OCI-LY1 (cell line): ENCODE results near the gene LDLRAD1.

ENCODE experiments used
- H2AFZ ChIP-seq: fragments of 200-600 bp; sonication (generic), shearing (Covaris generic); 2 replicates; pipeline ENCODE4 v1.6.0; 2014; ENCODE audit warnings: antibody characterized with exemption, mild to moderate bottlenecking, low read length
- H3F3A ChIP-seq: fragments of 200-600 bp; sonication (generic), shearing (Covaris generic); 2 replicates; pipeline ENCODE4 v1.6.0; 2014; ENCODE audit warnings: mild to moderate bottlenecking, antibody characterized with exemption, low read length, moderate library complexity; ENCODE audit not compliant: insufficient read depth
- H3K27ac ChIP-seq: fragments of 200-600 bp; sonication (generic); 2 replicates; pipeline ENCODE4 v1.5.1; 2014; ENCODE audit warnings: low read length, mixed run types, mild to moderate bottlenecking, low read depth; ENCODE audit not compliant: poor library complexity, severe bottlenecking
- H3K27me3 ChIP-seq: fragments of 200-600 bp; sonication (generic); 2 replicates; pipeline ENCODE4 v1.6.0; 2014; ENCODE audit warnings: antibody characterized with exemption, mild to moderate bottlenecking, low read length, moderate library complexity; ENCODE audit not compliant: insufficient read depth
- H3K36me3 ChIP-seq: fragments of 200-600 bp; sonication (generic); 2 replicates; pipeline ENCODE4 v1.6.1; 2014; ENCODE audit warnings: mild to moderate bottlenecking, antibody characterized with exemption, low read length, moderate library complexity, mixed read lengths; ENCODE audit not compliant: insufficient read depth
- H3K4me1 ChIP-seq: fragments of 200-600 bp; sonication (generic); 2 replicates; pipeline ENCODE4 v1.5.1; 2014; ENCODE audit warnings: mild to moderate bottlenecking, low read length, moderate library complexity; ENCODE audit not compliant: insufficient read depth, severe bottlenecking
- H3K4me2 ChIP-seq: fragments of 200-600 bp; sonication (generic), shearing (Covaris generic); 2 replicates; pipeline ENCODE4 v1.6.1; 2014; ENCODE audit warnings: low read length
- H3K4me3 ChIP-seq: fragments of 200-600 bp; sonication (generic); 2 replicates; pipeline ENCODE4 v1.5.1; 2014; ENCODE audit warnings: low read length, low read depth, mild to moderate bottlenecking, mixed read lengths; ENCODE audit not compliant: poor library complexity, severe bottlenecking
- H3K79me2 ChIP-seq: fragments of 200-600 bp; shearing (Covaris generic); 2 replicates; pipeline ENCODE4 v1.6.1; 2016; ENCODE audit warnings: mixed run types, low read length, mixed read lengths; ENCODE audit not compliant: insufficient read depth
- H3K9ac ChIP-seq: fragments of 200-600 bp; sonication (generic), shearing (Covaris generic); 2 replicates; pipeline ENCODE4 v1.6.1; 2014; ENCODE audit warnings: mild to moderate bottlenecking, low read length, mixed read lengths
- H3K9me2 ChIP-seq: fragments of 200-600 bp; sonication (generic), shearing (Covaris generic); 2 replicates; pipeline ENCODE4 v1.6.1; 2014; ENCODE audit warnings: low read depth, mild to moderate bottlenecking, low read length, mixed read lengths
- H3K9me3 ChIP-seq: fragments of 200-600 bp; shearing (Covaris generic); 2 replicates; pipeline ENCODE4 v1.6.1; 2014; ENCODE audit warnings: low read length, mixed read lengths
- H4K20me1 ChIP-seq: fragments of 200-600 bp; sonication (generic), shearing (Covaris generic); 2 replicates; pipeline ENCODE4 v1.6.0; 2016; ENCODE audit warnings: mild to moderate bottlenecking, low read length; ENCODE audit not compliant: insufficient read depth
- EZH2 ChIP-seq: fragments of 200-600 bp; sonication (generic), shearing (Covaris generic); IDR thresholded peaks from 2 replicates; pipeline ENCODE4 v1.8.0; 2017; ENCODE audit warnings: borderline replicate concordance, mixed run types, mild to moderate bottlenecking, antibody characterized with exemption, low read length, moderate library complexity, mixed read lengths
- TF ChIP-seq, protein P1 (sequence below): fragments of 200-600 bp; sonication (generic), shearing (Covaris generic); IDR thresholded peaks from 2 replicates; pipeline ENCODE4 v1.5.1; 2017; ENCODE audit warnings: mild to moderate bottlenecking, antibody characterized with exemption, low read length, moderate library complexity, mixed read lengths

Gene LDLRAD1

DNA sequence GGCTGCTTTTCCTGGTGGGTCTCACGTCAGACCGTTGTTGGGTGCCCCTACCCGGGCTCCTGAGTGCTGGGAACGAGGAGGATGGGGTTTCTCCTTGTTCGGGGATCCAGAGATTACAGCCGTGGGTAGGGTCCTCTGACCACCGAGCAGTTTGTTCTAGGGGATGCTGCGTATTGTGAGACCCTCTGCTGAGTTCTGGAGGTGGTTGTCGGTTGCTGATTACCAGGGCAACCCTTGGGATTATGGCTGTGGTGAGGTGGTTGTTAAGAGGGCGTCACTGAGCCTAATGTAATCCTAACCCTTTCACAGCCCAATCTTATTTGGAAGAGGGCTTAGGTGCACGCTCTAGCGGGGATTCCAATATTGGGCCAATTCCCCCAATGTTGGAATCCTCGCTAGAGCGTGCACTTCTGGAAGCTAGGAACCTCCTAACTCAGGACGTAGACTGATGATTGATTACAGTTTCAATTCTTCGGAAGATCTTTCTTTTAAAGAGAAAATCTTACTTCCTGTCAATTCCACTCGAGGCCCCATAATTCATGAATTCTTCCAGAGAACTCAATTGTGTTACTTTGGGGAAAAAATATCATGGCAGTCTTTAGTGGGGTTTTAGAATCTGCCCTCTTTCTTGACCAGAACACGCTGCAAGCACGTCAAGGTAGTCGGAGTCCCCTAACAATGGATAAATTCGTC lies 35.9 kb upstream of the LDLRAD1 start:
- H3K27me3 ChIP-seq = no peaks in the 10 kb centered on the region
- H3K36me3 ChIP-seq = peaks cover 4% of the 10 kb centered on the region
- H3K27ac ChIP-seq = peak overlapping the region; percentile 66
- H4K20me1 ChIP-seq = no peaks in the 10 kb centered on the region
- peaks cover 34% of the 10 kb centered on the region for H3K4me1 ChIP-seq
- H3K4me2 ChIP-seq = peak overlapping the region; percentile 86
- no peak overlapping the region for H2AFZ ChIP-seq
- peak overlapping the region; percentile 88 for H3K9ac ChIP-seq
- H3K9me2 ChIP-seq = no peaks in the 10 kb centered on the region
- H3K4me3 ChIP-seq = peak overlapping the region; percentile 100
- TF ChIP-seq, protein P1, sequence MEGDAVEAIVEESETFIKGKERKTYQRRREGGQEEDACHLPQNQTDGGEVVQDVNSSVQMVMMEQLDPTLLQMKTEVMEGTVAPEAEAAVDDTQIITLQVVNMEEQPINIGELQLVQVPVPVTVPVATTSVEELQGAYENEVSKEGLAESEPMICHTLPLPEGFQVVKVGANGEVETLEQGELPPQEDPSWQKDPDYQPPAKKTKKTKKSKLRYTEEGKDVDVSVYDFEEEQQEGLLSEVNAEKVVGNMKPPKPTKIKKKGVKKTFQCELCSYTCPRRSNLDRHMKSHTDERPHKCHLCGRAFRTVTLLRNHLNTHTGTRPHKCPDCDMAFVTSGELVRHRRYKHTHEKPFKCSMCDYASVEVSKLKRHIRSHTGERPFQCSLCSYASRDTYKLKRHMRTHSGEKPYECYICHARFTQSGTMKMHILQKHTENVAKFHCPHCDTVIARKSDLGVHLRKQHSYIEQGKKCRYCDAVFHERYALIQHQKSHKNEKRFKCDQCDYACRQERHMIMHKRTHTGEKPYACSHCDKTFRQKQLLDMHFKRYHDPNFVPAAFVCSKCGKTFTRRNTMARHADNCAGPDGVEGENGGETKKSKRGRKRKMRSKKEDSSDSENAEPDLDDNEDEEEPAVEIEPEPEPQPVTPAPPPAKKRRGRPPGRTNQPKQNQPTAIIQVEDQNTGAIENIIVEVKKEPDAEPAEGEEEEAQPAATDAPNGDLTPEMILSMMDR = no peak
- no peak for TF ChIP-seq EZH2
- no peaks in the 10 kb centered on the region for H3F3A ChIP-seq
- no peaks in the 10 kb centered on the region for H3K9me3 ChIP-seq
- peaks cover 38% of the 10 kb centered on the region for H3K79me2 ChIP-seq

DNA sequence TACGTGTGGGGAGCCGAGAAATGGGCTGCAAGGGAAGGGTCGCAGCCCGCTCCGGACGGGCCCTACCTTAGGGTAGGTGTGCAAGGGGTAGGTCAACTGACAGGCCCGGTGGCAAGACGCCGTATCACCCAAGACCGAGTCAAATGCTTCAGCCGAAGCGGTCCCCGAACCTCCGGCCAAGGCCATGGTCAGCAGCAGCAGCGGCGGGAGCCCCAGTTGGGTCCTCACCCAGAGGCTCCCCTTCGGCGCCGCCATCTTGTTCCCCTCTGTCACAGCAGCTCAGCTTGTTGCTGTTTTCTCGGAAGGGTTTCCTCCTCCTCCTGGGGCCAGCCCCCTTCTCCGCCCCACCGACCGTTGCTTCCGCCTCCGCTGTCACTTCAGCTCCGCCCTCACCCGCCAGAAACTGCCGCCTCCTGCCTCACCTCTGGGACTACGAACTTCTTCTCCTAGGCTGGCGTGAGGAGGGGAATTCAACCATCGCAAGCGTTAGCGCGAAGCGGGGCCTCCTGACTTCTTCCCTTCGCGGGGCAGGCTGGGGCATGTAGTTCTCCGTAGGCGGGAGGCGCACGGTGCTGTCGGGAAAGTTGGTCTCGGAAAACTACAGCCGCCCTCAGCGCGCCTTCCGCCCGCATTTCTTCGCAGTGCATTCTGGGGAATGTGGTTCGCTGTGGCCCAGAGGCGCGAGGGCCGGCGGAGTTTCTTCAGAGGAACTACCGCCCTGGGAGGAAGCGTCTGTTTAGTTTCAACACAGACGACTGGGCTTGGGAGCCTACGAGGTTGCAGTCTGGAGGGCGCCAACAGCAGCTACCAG lies 35.2 kb upstream of the LDLRAD1 start, which contains the start of the genes TCEANC2 and TMEM59:
Gene TCEANC2 (plus strand): TSS at position 675 of the 811 bp plus-strand sequence. CDS start 815 bp downstream, outside the sequence.
Gene TMEM59 (minus strand): TSS at position 271 of the 811 bp plus-strand sequence. CDS start 16 bp downstream, at position 255.
- peak within 1 kb of the TSS; percentile 78 for H3K27ac ChIP-seq
- peak within 1 kb of the TSS; percentile 99 for H3K4me2 ChIP-seq
- TF ChIP-seq, protein P1 = no peak
- no peak for TF ChIP-seq EZH2
- H2AFZ ChIP-seq = no peak within 1 kb of the TSS
- H3K27me3 ChIP-seq = no peaks in the 10 kb centered on the region
- no peaks in the 10 kb centered on the region for H3K9me3 ChIP-seq
- H3K79me2 ChIP-seq = peaks cover 45% of the 10 kb centered on the region
- H4K20me1 ChIP-seq = no peaks in the 10 kb centered on the region
- H3K9ac ChIP-seq = peak within 1 kb of the TSS; percentile 99
- peak within 1 kb of the TSS; percentile 100 for H3K4me3 ChIP-seq
- H3K4me1 ChIP-seq = peaks cover 42% of the 10 kb centered on the region
- no peaks in the 10 kb centered on the region for H3F3A ChIP-seq
- peaks cover 1% of the 10 kb centered on the region for H3K36me3 ChIP-seq
- no peaks in the 10 kb centered on the region for H3K9me2 ChIP-seq

DNA sequence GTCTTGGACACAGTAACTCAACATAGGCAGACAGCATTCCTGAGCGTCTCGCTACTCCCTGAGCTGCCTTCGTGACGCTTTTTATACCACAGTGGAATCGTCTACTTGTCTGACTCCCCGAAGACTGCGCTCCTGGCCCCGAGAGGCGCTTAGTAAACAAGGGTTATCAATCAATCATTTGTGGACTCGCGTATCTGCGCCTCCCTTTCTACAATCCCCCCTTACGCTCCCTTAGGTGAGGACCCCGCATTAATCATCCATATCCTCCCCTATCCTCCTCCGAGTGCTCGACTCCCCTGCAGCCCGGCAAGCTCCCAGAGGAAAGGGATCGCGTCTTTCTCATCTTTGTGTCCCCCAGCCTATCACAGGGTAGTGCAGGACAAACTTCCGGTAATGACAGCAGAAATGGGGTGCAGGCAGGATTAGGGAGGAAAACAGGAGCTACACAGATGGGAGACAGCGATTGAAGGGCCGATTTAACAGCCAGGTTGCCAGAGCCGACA lies 34.5 kb upstream of the LDLRAD1 start:
- Histone ChIP-seq H3K9me3 (no peaks in the 10 kb centered on the region), H3K79me2 (peaks cover 52% of the 10 kb centered on the region), H3K4me3 (peak overlapping the region; percentile 100), H3K36me3 (no peaks in the 10 kb centered on the region), H3K27ac (peak overlapping the region; percentile 78), H3K4me1 (peaks cover 48% of the 10 kb centered on the region), H2AFZ (no peak overlapping the region), H3F3A (no peaks in the 10 kb centered on the region), H4K20me1 (no peaks in the 10 kb centered on the region), H3K9me2 (no peaks in the 10 kb centered on the region), H3K9ac (peak overlapping the region; percentile 99), H3K4me2 (peak overlapping the region; percentile 99), H3K27me3 (no peaks in the 10 kb centered on the region)
- no peak for TF ChIP-seq EZH2
- TF ChIP-seq, protein P1 = no peak
